ENCODE results near the gene CHST11. TPM values are rescaled to one million over a fixed set of nuclear protein-coding genes. Genes with fewer than 3 reads are reported as not detected.

Gene CHST11
- total and polyA plus RNA-seq, 4 donors: 0.57 to 11.1 (median 3.7) TPM

- TF ChIP-seq YY1 (IDR thresholded peaks at IDR 0.05) (no peak), MAX (IDR thresholded peaks at IDR 0.05) (no peak), ZBTB33 (IDR thresholded peaks at IDR 0.05) (no peak), EGR1 (IDR thresholded peaks at IDR 0.05; ENCODE audit: low read depth in 2 of 2) (no peak), RAD21 (IDR thresholded peaks at IDR 0.05) (no peak), FOXA1 (IDR thresholded peaks at IDR 0.05) (no peak), SP1 (IDR thresholded peaks at IDR 0.05) (no peak), CTCF (IDR thresholded peaks at IDR 0.05; ENCODE audit: low read depth, low read length, missing input control) (no peak), HNF4A (conservative IDR thresholded peaks at IDR 0.05) (no peak), ATF3 (IDR thresholded peaks at IDR 0.05) (no peak), RXRA (IDR thresholded peaks at IDR 0.05) (no peak)
- TF ChIP-seq, protein P1, sequence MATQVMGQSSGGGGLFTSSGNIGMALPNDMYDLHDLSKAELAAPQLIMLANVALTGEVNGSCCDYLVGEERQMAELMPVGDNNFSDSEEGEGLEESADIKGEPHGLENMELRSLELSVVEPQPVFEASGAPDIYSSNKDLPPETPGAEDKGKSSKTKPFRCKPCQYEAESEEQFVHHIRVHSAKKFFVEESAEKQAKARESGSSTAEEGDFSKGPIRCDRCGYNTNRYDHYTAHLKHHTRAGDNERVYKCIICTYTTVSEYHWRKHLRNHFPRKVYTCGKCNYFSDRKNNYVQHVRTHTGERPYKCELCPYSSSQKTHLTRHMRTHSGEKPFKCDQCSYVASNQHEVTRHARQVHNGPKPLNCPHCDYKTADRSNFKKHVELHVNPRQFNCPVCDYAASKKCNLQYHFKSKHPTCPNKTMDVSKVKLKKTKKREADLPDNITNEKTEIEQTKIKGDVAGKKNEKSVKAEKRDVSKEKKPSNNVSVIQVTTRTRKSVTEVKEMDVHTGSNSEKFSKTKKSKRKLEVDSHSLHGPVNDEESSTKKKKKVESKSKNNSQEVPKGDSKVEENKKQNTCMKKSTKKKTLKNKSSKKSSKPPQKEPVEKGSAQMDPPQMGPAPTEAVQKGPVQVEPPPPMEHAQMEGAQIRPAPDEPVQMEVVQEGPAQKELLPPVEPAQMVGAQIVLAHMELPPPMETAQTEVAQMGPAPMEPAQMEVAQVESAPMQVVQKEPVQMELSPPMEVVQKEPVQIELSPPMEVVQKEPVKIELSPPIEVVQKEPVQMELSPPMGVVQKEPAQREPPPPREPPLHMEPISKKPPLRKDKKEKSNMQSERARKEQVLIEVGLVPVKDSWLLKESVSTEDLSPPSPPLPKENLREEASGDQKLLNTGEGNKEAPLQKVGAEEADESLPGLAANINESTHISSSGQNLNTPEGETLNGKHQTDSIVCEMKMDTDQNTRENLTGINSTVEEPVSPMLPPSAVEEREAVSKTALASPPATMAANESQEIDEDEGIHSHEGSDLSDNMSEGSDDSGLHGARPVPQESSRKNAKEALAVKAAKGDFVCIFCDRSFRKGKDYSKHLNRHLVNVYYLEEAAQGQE (IDR thresholded peaks at IDR 0.05): no peak
- Histone ChIP-seq H3K27me3 (ENCODE audit: control insufficient read depth in 4 of 4, insufficient read depth in 4 of 4, low read length in 3 of 4) (no peaks in the 10 kb centered on the region), H3K36me3 (ENCODE audit: control insufficient read depth in 4 of 4, insufficient read depth in 3 of 4, low read depth in 1 of 4, low read length in 3 of 4) (no peaks in the 10 kb centered on the region), H3K4me3 (ENCODE audit: low read depth in 1 of 3, low read length in 3 of 3) (no peak overlapping the region), H3K4me1 (ENCODE audit: control insufficient read depth in 4 of 4, insufficient read depth in 4 of 4, low read length in 3 of 4) (peaks cover 0 to 3% (median 1%) of the 10 kb centered on the region in 4 donors), H3K9me3 (ENCODE audit: control insufficient read depth in 4 of 4, low read length in 3 of 4) (no peaks in the 10 kb centered on the region), H3K27ac (ENCODE audit: low read depth in 1 of 2, low read length in 2 of 2) (no peak overlapping the region), H3K9ac (ENCODE audit: low read depth in 1 of 2, low read length in 2 of 2) (no peak overlapping the region)
- no peak for DNase-seq (ENCODE audit: low spot score)
These were observed 46.4 kb upstream of the CHST11 start for GRCh38 chr12:104410326-104410725.

DNA sequence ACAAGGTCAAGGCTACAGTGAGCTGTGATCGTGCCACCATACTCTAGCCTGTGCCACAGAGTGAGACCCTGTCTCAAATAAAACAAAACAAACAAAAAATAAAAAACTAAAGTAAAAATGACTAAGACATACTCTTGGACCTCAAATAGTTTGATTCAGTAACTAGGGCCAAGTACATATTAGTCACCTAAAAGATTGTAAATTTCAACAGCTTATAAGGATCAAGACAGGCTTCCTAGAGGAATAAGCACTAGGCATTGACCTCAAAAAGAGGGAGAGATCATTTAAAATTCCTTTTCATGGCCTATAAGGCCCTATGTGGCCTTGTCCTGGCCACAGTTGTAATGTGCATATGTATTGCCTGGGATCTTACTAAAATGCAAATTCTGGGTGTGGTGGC lies 46.0 kb upstream of the CHST11 start:
- Histone ChIP-seq H3K27ac (ENCODE audit: low read depth in 1 of 2, low read length in 2 of 2) (no peak overlapping the region), H3K27me3 (ENCODE audit: control insufficient read depth in 4 of 4, insufficient read depth in 4 of 4, low read length in 3 of 4) (no peaks in the 10 kb centered on the region), H3K36me3 (ENCODE audit: control insufficient read depth in 4 of 4, insufficient read depth in 3 of 4, low read depth in 1 of 4, low read length in 3 of 4) (no peaks in the 10 kb centered on the region), H3K4me1 (ENCODE audit: control insufficient read depth in 4 of 4, insufficient read depth in 4 of 4, low read length in 3 of 4) (peaks cover 0 to 3% (median 1%) of the 10 kb centered on the region in 4 donors), H3K9me3 (ENCODE audit: control insufficient read depth in 4 of 4, low read length in 3 of 4) (no peaks in the 10 kb centered on the region), H3K9ac (ENCODE audit: low read depth in 1 of 2, low read length in 2 of 2) (no peak overlapping the region), H3K4me3 (ENCODE audit: low read depth in 1 of 3, low read length in 3 of 3) (no peak overlapping the region)
- DNase-seq (ENCODE audit: low spot score): no peak
- WGBS: 100% methylated on average over 1 of the region's 1 CpG
- TF ChIP-seq JUND (IDR thresholded peaks at IDR 0.05): no peak
- TF ChIP-seq GABPA (IDR thresholded peaks at IDR 0.05 in 1 of 2, conservative IDR thresholded peaks at IDR 0.05 in 1 of 2): no peak
- TF ChIP-seq, protein P1 (IDR thresholded peaks at IDR 0.05): no peak
- no peak for TF ChIP-seq YY1 (IDR thresholded peaks at IDR 0.05)
- no peak for TF ChIP-seq FOXA2 (IDR thresholded peaks at IDR 0.05)
- no peak for TF ChIP-seq SP1 (IDR thresholded peaks at IDR 0.05)
- TF ChIP-seq TAF1 (conservative IDR thresholded peaks at IDR 0.05): no peak
- no peak for TF ChIP-seq MAX (IDR thresholded peaks at IDR 0.05)
- no peak for TF ChIP-seq HNF4A (conservative IDR thresholded peaks at IDR 0.05)
- no peak for TF ChIP-seq EGR1 (IDR thresholded peaks at IDR 0.05; ENCODE audit: low read depth in 2 of 2)
- no peak for TF ChIP-seq ATF3 (IDR thresholded peaks at IDR 0.05)
- TF ChIP-seq RXRA (IDR thresholded peaks at IDR 0.05): no peak
- no peak for TF ChIP-seq RAD21 (IDR thresholded peaks at IDR 0.05)
- TF ChIP-seq HNF4G (IDR thresholded peaks at IDR 0.05): no peak

Measured in liver (tissue), 9 donors.